GM13976 (cell line): ENCODE measurements around the gene CFAP20.

ENCODE experiments used
- DNase-seq: peaks from one replicate; pipeline ENCODE4 v3.0.0; 2012; ENCODE audit warnings: low spot score
- CTCF ChIP-seq: IDR thresholded peaks from 2 replicates; pipeline ENCODE4 v1.5.1; 2012; ENCODE audit warnings: borderline replicate concordance, mild to moderate bottlenecking; ENCODE audit not compliant: insufficient read depth; ENCODE audit errors: extremely low read depth, missing control alignments, control extremely low read depth
- in situ Hi-C: fragments of 300-500 bp; cut with MboI; formaldehyde crosslinking; loops from one replicate; pipeline ENCODE4 v1.12.0; 2022; ENCODE audit warnings: low sequenced_read_pairs, mixed read lengths, inconsistent platforms; ENCODE audit not compliant: unreplicated experiment

Gene CFAP20

GRCh38 chr16:58114827-58115825, 14.1 kb downstream of the CFAP20 start:
- no peak for TF ChIP-seq CTCF
- in situ Hi-C loops = no loop called here
- no peak for DNase-seq

- TF ChIP-seq CTCF = no peak
- DNase-seq = no peak
- in situ Hi-C loops = no loop called here
Observed at GRCh38 chr16:58111302-58111627, 17.9 kb downstream of the CFAP20 start.

- in situ Hi-C loops = no loop called here
- DNase-seq = no peak
Observed at GRCh38 chr16:58110571-58111301, 18.4 kb downstream of the CFAP20 start.

GRCh38 chr16:58109881-58110280, 19.3 kb downstream of the CFAP20 start:
- in situ Hi-C loops = no loop called here
- DNase-seq = no peak
- no peak for TF ChIP-seq CTCF

More at GRCh38 chr16:58110571-58111301, 18.4 kb downstream of the CFAP20 start:
- no peak for TF ChIP-seq CTCF

GRCh38 chr16:58109330-58109729, 19.9 kb downstream of the CFAP20 start:
- in situ Hi-C loops = no loop called here
- DNase-seq = no peak
- no peak for TF ChIP-seq CTCF

GRCh38 chr16:58107709-58108108, 21.5 kb downstream of the CFAP20 start:
- no peak for TF ChIP-seq CTCF
- DNase-seq = no peak

More at GRCh38 chr16:58107709-58108108, 21.5 kb downstream of the CFAP20 start:
- in situ Hi-C loops = no loop called here
